Coronary artery (tissue), 2 donors: Measurements from ENCODE around the gene GPRIN3.

Experiments
- DNase-seq: peaks from one replicate; pipeline ENCODE4 v3.0.0-alpha.2; 2017; ENCODE audit warnings: low spot score
- H3K27ac ChIP-seq, 2 donors: fragments of 200-600 bp; sonication (generic); one replicate each; pipeline ENCODE4 v1.5.1; 2016 to 2019
- H3K4me3 ChIP-seq: fragments of 200-600 bp; sonication (generic); 2 replicates; pipeline ENCODE4 v1.5.1; 2016; ENCODE audit warnings: mild to moderate bottlenecking, moderate library complexity
- TF ChIP-seq, protein P1 (sequence below): fragments of 200-600 bp; sonication (generic); IDR thresholded peaks from one replicate; pipeline ENCODE4 v1.5.1; 2019; ENCODE audit warnings: antibody characterized with exemption

The GPRIN3 gene

DNA sequence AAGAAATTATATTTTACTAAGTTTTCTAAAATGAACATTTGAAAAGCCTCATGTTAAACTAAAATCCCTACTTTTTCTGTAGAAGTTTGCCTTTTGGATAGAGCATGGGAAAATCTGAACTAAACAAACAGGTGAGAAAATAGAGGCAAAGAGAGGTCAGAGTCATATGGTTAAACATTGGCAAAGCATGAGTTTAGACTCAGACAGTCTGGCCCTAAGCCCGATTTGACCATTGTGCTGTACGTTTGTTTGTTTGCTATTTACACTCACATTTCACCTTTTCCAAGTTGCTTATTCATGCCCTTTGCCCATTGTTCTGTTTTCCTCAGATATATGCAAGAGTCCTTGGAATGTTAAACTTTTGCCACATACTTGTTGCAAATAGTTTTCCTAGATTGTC lies 110.9 kb downstream of the GPRIN3 start:
- DNase-seq, result no peak
- TF ChIP-seq, protein P1, sequence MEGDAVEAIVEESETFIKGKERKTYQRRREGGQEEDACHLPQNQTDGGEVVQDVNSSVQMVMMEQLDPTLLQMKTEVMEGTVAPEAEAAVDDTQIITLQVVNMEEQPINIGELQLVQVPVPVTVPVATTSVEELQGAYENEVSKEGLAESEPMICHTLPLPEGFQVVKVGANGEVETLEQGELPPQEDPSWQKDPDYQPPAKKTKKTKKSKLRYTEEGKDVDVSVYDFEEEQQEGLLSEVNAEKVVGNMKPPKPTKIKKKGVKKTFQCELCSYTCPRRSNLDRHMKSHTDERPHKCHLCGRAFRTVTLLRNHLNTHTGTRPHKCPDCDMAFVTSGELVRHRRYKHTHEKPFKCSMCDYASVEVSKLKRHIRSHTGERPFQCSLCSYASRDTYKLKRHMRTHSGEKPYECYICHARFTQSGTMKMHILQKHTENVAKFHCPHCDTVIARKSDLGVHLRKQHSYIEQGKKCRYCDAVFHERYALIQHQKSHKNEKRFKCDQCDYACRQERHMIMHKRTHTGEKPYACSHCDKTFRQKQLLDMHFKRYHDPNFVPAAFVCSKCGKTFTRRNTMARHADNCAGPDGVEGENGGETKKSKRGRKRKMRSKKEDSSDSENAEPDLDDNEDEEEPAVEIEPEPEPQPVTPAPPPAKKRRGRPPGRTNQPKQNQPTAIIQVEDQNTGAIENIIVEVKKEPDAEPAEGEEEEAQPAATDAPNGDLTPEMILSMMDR, result no peak
- Histone ChIP-seq H3K27ac (no peak overlapping the region), H3K4me3 (no peak overlapping the region)

DNA sequence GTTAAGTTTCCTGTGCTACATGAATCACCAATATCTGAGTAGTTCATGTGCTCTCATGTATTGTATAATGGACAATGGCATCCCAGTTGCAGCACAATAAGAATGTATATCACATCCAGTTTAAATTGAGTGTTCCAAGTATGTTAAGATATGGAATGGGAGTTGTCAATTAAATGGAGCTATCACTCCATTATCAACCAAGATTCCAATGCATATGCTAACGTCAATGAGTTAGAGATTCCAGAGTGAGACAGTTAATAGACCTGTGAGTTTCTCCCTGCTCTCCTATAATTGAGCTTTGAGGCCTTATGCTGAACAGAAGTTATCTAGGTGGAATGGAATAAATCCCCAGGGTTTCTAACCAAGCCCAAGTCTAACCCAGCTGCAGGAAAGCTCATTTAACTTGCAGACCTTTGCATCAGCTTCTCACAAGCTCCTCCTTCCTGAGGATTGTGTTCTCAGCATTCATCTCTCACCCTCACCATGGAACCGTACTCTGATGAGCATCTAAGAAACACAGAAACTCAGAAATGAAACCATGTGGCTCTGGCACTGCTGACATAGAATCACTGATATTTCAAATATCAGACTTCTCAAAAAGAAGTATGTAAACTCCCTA lies 111.4 kb downstream of the GPRIN3 start:
- H3K4me3 ChIP-seq, result no peak overlapping the region
- no peak for DNase-seq
- TF ChIP-seq, protein P1, result no peak
- no peak overlapping the region for H3K27ac ChIP-seq

- Histone ChIP-seq H3K27ac (no peak overlapping the region), H3K4me3 (no peak overlapping the region)
- DNase-seq, result no peak
- TF ChIP-seq, protein P1, result no peak
These were observed 113.8 kb downstream of the GPRIN3 start for GRCh38 chr4:89193843-89194242.
